IMR-90 (cell line): ENCODE results near the gene NOTO.

Experiments
- BHLHE40 ChIP-seq: fragments of 150-350 bp; IDR thresholded peaks from 2 replicates; pipeline ENCODE4 v1.6.1; 2016; ENCODE audit warnings: mild to moderate bottlenecking, low read depth, low read length
- CEBPB ChIP-seq: IDR thresholded peaks from 2 replicates; pipeline ENCODE4 v1.6.1; 2012; ENCODE audit warnings: low read depth, low read length, improper control_type of control experiment
- CHD1 ChIP-seq: IDR thresholded peaks from 2 replicates; pipeline ENCODE4 v1.6.1; 2012; ENCODE audit warnings: low read depth, low read length, improper control_type of control experiment
- ELK1 ChIP-seq: fragments of 150-350 bp; IDR thresholded peaks from 2 replicates; pipeline ENCODE4 v1.6.1; 2016; ENCODE audit warnings: low read depth, mild to moderate bottlenecking, low read length, moderate library complexity, borderline replicate concordance
- MAZ ChIP-seq: IDR thresholded peaks from 2 replicates; pipeline ENCODE4 v1.6.1; 2012; ENCODE audit warnings: low read depth, mild to moderate bottlenecking, low read length, improper control_type of control experiment, moderate library complexity, borderline replicate concordance
- MXI1 ChIP-seq: IDR thresholded peaks from 2 replicates; pipeline ENCODE4 v1.6.1; 2012; ENCODE audit warnings: low read depth, mild to moderate bottlenecking, low read length, moderate library complexity, borderline replicate concordance
- NFE2L2 ChIP-seq: fragments of 150-350 bp; IDR thresholded peaks from 2 replicates; pipeline ENCODE4 v1.6.1; 2016; ENCODE audit warnings: low read depth, mild to moderate bottlenecking, low read length
- POLR2A ChIP-seq: IDR thresholded peaks from 2 replicates; pipeline ENCODE4 v1.6.1; 2012; ENCODE audit warnings: mild to moderate bottlenecking, low read depth, low read length
- RAD21 ChIP-seq: IDR thresholded peaks from 2 replicates; pipeline ENCODE4 v1.6.1; 2012; ENCODE audit warnings: low read length, improper control_type of control experiment
- RCOR1 ChIP-seq: IDR thresholded peaks from 2 replicates; pipeline ENCODE4 v1.6.1; 2012; ENCODE audit warnings: mild to moderate bottlenecking, low read length, improper control_type of control experiment; ENCODE audit not compliant: insufficient replicate concordance
- RFX5 ChIP-seq: IDR thresholded peaks from 2 replicates; pipeline ENCODE4 v1.8.0; 2012; ENCODE audit warnings: low read depth, mild to moderate bottlenecking, low read length, moderate library complexity
- SMC3 ChIP-seq: fragments of 150-350 bp; IDR thresholded peaks from 2 replicates; pipeline ENCODE4 v1.6.1; 2016; ENCODE audit warnings: low read depth, mild to moderate bottlenecking, antibody characterized with exemption, low read length, moderate library complexity
- USF2 ChIP-seq: fragments of 150-350 bp; IDR thresholded peaks from 2 replicates; pipeline ENCODE4 v1.6.1; 2017; ENCODE audit warnings: mild to moderate bottlenecking, antibody characterized with exemption, low read length, low read depth
- TF ChIP-seq, protein P1 (sequence below): conservative IDR thresholded peaks from 2 replicates; pipeline ENCODE4 v1.5.1; 2012; ENCODE audit warnings: mild to moderate bottlenecking, low read depth, low read length, improper control_type of control experiment

GRCh38 chr2:73175663-73176204 is 26.6 kb upstream of the NOTO start:
- TF ChIP-seq, protein P1, sequence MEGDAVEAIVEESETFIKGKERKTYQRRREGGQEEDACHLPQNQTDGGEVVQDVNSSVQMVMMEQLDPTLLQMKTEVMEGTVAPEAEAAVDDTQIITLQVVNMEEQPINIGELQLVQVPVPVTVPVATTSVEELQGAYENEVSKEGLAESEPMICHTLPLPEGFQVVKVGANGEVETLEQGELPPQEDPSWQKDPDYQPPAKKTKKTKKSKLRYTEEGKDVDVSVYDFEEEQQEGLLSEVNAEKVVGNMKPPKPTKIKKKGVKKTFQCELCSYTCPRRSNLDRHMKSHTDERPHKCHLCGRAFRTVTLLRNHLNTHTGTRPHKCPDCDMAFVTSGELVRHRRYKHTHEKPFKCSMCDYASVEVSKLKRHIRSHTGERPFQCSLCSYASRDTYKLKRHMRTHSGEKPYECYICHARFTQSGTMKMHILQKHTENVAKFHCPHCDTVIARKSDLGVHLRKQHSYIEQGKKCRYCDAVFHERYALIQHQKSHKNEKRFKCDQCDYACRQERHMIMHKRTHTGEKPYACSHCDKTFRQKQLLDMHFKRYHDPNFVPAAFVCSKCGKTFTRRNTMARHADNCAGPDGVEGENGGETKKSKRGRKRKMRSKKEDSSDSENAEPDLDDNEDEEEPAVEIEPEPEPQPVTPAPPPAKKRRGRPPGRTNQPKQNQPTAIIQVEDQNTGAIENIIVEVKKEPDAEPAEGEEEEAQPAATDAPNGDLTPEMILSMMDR, result no peak
- TF ChIP-seq ELK1 (no peak), MXI1 (no peak), POLR2A (no peak), CEBPB (no peak), RFX5 (no peak), CHD1 (no peak), RCOR1 (no peak), NFE2L2 (no peak), SMC3 (no peak), BHLHE40 (no peak), MAZ (no peak), USF2 (no peak), RAD21 (no peak)
